GM04504 (cell line): ENCODE results near the gene ASCL2.
"Not testable (repeated sequence)": the region's sequence is repeated elsewhere in the genome, so short reads cannot be mapped to it uniquely, and the experiment has no call there.

Experiments
- DNase-seq: peaks from one replicate; pipeline ENCODE4 v3.0.0-alpha.2; 2012; ENCODE audit warnings: low read depth

The ASCL2 gene

DNA sequence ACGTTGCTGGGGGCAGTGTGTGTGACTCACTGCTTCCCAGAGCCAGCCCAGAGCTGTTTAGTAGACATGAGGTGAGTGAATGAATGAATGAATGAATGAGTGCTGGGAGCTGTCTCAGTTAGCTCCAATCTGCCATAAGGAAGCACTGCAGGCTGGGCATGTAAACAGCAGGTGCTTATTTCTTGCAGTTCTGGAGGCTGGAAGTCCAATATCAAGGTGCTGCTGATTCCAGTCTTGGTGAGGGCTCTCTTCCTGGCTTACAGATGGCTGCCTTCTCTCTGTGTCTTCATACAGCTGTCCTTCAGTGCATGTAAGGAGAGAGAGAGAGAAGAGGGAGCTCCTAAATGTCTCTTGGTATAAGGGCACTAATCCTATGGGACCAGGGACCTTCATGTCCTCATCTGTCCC is 27.2 kb upstream of the ASCL2 start:
- no peak for DNase-seq

DNA sequence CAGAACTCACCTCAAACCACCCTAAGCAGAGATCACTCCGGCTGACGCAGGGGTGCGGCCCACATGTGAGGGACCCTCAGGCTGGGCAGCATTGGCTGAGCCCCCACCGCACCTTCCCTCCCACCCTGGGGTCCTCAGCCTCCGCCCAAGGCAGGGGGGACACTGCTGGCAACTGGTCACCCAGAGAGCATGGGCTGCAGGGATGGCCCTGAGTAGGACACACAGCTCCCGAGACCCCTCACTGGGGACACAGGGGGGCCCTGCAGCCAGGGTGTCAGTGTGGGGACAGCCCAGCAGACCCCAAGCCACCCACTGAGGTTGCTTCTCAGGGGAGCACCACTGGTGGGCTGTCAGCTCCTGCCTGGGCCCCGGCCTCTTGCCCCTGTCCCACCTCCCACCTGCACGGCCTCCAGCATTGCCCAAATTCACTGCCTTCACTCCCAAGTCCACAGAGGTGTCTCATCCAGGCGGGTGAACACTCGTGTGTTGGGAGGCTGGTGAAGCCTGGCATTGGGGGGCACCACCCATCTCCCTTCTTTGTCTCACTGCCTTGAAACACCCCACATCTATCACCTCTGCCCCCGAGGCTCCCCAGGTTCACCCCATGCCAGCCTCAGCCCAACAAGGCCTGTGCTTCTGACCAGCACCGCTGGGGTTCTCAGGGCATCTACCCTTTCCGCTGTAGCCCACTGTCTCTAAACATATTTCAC is 26.7 kb upstream of the ASCL2 start:
- no peak for DNase-seq

DNA sequence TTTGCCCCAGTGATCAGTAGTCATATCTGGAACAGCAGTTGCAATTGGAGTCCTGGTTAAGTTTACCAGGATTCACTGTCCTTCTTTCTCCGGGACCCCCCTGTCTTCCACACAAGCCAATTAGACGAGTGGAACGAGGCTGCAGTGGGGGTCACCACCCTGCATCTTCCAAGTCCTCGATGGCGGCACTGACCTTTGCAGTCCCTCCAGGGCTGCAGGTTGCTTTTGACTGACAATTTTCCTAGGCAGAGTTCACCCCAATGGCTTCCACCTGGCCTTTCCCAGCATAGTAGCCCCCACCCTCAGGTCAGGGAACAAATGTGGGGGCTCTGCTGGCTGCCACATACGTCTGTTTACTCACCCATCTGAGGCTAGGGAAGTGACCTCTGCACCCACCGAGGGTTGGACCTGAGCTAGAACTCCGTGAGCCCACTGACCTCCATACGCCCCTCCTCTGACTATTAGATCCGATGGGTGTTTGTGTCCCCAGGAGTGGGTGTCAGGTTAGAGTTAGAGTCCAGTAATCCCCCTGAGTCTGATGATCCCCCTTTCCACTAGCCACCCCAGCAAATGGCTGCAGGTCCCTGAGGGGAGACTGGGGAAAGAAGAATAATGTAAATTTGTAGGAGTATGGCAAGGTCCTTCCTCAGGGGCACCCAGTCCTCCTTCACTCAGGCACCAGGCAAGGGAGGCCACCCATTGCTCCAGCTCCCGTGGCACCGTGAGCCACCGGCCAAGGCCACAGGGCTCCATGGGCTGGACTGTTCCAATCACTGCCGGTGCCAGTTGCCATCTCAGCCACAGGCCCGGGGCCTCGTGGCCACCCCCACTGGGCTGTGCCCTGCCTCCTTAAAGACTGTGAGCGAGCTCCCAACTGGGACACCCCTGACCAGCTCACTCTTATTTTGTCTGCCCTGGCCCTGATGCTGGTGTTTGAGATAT is 25.9 kb upstream of the ASCL2 start:
- no peak for DNase-seq

DNA sequence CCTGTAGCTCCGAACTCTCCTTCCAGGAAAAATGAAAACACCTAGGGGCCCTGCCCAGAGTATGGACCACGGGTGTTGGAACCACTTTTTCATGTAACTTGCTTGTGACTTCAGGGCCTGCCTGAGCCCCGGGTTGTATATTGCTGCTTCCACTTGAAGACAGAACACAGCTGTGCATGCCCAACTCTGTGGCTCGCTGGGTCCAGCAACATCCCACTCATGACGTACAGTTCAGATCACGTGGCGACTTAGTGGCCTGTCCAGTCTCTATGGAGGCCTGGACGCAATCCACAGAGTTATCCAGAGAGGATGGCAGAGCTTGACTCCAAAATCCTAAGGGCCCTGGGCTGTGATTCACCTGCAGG is 24.5 kb upstream of the ASCL2 start:
- DNase-seq: no peak

DNA sequence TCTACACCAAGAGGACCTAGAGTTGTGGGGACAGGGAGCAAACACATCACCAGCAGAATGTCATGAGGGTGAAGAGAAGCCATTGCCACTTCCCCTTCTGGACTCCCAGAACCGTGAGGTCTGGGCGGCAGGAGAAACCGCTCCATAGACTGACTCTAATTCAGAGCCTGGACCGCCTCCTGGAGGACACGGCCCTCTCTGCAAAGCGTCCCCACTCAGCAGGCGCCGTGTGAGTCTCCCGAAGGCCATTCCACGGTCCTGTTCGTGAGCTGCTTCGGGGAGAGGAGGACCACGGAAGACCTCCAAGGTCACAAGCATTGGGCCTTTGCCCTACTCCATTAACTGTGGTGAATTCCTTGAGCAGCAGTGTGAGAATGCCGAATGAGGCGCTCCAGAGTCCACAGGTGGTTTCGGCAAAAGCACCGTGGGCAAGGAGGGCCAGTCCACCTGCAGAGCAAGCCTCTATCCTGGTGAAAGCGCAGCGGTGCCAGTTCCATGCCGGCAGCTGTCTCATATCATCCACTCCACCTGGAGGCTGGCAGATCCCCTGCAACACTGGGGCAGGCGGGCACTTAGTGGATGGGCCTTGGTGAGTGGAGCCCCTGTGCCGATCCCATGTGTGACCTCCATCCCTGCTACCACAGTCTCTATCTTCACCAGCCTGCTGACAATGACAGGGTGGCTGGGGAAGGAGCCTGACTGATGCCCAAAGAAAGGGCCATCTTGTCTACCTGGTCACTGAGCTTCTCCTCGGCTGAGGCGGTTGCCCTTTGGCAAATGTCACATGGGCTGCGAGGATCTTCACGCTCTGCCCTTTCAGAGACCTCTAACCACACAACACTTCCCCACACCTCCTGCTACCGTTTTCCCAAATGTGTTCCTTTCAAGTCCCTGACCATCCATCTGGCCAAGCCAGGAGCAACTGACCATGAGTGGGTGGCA is 23.9 kb upstream of the ASCL2 start:
- no peak for DNase-seq

DNA sequence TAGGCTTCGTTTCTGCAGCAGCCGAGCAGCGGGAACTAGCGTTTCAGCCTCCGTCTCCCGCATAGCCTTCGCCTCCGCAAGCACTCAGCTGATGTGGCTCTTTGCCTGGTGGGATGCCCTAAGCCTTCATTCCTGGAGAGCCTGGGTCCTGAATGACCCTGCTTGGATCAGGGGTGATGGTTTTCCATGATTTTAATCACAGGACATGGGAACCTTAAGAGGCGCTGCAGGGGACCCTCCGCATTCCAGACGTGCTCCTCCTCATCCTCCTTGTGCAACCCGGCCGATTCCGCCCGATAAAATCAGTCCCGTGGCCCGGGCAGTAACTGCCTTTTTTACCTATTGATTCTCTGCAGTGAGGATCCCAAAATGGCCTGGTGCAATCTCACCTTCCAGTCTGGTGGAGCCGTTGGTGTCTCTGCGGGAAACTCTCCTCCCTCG is 23.2 kb upstream of the ASCL2 start:
- DNase-seq: no peak

DNA sequence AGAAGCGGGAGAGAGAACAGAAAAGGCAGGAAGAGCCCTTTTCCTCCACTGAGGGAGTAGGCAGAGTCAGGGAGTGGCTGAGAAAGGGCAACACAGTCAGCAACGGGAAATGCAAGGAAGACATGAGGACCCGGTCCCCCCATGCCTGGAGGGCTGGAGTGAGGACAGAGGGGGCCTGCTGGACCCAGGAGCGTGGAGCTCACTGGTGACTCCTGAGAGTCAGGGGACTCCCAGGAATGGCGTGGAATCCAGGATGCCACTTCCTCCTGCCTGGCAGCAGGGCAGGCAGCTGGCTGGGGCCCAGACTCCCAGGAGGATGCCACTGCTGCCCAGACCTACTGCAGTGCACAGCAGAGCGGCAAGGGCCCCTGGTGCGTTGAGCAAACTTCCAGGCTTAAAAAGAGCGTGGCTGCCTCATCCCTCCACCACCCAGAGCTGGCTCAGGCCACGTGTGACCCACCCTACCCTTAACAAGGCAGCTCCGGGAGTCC is 20.0 kb upstream of the ASCL2 start:
- no peak for DNase-seq

DNA sequence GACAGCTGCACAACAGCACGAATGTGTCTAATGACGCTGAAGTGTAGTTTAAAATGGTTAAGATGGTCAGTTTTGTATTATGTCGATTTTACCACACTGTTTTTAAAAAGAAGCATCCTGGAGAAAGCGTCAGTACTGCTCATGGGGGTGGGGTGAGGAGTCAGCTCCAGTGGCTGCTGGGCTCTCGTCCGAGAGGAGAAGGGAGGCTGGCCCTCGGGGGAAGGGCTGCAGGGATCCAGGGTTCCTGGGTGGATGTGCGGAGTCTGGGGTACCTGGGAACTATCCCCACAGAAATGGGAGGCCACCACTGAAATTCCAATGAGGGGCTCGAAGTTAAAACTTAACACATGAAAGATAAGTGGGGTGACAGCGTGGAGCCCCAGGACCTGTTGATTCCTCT is 19.5 kb upstream of the ASCL2 start:
- no peak for DNase-seq

DNA sequence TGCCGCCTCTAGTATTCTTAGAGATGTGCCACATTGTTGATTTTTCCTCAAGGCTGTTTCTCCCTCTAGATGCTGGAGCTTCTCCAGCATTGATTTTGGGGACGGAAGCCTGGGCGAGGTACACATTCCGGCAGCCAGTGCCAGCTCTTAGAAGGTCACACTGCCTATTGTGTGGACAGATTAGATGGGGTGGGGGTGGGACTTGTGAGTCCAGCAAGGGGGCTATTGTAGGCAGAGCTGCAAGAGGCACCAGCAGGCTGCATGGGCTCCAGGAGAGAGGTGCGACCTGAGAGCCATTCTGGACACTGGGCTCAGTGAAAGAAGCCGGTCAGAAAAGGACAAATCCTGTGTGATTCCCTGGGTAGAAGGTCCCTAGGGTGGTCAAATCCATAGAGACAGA is 19.0 kb upstream of the ASCL2 start:
- DNase-seq: no peak

DNA sequence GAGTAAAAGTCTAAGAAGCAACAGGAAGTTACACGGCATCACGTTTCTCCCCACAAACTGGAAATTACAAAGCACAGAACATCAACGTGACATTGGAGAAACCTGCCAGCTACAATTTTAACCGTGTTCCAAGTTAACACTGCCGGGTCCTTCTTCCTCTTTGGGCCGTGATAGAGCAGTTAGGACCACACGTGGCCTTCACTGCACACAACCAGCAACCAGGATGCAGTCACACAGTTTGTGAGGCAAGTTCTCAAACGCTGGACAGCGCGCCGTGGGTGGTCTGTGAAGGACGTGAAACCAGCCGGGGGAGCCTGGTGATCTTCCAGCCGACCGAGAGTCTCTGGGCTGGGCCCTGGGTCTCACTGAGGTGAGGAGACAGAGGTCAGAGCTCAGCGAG is 16.7 kb upstream of the ASCL2 start:
- no peak for DNase-seq

DNA sequence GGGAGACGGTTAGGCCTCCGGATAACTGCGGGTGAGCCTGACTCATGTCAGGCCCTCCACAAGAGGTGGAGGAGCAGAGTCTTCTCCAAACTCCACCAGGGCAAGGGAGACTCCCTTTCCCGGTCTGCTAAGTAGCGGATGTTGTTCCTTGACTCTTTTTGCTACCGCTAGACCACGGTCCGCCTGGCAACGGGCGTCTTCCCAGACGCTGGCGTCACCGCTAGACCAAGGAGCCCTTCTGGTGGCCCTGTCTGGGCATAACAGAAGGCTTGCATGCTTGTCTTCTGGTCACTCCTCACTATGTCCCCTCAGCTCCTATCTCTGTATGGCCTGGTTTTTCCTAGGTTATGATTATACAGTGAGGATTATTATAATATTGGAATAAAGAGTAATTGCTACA is 16.0 kb upstream of the ASCL2 start:
- DNase-seq: not testable (repeated sequence)

DNA sequence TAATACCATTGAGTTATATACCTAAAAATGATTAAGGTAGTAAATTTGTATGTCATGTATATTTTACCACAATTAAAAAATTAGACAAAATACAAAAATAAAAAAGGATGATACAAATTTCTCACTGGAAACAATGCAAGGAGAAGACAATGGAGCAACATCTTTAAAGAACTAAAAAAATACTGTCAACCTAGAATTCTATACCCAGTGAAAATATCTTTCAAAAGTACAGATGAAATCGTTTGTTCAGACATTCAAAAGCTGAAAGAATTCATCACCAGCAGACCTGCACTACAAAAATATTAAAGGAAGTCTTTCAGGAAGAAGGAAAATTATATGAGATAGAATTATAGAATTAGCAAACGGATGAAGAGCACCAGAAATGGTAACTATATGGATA is 9.8 kb upstream of the ASCL2 start:
- no peak for DNase-seq

DNA sequence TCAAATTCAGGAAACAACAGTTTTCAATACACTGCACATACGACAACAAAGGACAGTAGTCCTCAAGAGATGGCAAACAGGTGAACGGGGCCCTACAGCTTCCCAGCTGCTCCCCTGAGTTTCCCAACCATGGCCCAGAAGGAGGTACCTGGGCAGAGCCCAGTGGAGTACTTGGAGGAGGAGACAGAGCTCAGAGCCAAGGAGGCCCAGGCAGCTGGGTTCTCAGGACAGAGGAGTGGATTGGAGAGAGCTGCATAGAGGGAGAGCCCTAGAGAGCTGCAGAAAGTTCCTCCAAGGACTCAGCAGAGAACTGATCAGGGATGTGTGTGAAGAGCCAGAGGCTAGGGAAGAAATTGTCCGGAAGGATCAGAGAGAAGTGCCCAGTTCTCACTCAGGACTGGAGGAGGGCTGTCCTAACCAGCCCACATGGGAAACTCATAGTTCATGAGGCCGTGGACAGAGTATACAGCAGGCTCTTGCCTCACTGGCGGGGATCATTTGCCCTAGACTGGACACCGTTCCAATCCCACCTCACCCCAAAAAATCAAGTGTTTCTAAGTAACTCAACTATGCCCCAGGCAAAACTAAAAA is 7.6 kb upstream of the ASCL2 start:
- DNase-seq: no peak

DNA sequence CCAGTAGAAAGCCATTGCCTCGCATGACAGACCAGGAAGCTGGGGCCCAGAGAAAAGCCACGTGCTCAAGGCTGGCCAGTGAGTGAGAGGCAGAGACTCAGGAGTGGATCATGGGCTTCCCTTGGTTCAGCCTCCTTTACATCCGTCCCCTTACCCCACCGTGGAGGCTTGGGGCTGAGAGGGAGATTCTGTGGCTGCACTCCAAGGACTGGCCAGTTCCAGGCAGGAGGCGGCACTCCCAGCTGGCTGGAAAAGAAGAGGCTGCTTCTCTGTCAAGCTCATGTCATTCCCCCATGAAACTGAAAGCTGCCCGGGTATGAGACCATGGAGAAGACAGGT is 6.6 kb upstream of the ASCL2 start:
- no peak for DNase-seq

DNA sequence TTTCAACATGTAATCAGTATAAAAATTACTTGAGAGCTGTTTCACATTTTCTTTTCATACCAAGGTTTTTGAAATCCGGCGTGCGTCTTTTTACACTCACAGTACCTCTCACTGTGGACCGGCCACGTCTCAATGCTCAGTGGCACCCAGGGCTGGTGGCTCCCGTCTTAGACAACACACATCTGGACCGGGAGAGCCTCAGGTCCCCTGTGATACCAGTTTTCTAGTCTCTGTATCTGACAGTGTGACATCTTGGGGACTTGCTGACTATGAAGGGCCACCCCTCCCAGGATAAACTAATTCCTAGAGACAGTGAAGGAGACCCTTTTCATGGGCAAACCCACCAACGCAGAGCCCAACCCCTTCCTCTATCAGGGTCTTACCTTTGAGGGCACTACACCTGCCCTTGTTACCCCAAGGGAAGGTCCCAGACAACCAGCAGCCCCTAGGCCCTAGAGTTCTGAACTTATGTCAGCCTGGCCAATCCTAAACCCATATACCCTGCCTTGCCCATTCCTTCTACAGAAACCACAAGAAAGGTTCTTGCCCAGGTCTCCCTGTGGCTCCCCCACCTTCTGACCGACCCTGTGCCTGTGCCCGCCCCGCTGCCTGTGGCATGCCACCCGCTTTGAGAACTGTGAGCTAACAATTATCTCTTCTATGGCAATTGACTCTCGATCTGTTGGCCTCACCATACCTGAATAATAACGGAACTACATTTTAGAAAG is 6.1 kb upstream of the ASCL2 start:
- DNase-seq: no peak

DNA sequence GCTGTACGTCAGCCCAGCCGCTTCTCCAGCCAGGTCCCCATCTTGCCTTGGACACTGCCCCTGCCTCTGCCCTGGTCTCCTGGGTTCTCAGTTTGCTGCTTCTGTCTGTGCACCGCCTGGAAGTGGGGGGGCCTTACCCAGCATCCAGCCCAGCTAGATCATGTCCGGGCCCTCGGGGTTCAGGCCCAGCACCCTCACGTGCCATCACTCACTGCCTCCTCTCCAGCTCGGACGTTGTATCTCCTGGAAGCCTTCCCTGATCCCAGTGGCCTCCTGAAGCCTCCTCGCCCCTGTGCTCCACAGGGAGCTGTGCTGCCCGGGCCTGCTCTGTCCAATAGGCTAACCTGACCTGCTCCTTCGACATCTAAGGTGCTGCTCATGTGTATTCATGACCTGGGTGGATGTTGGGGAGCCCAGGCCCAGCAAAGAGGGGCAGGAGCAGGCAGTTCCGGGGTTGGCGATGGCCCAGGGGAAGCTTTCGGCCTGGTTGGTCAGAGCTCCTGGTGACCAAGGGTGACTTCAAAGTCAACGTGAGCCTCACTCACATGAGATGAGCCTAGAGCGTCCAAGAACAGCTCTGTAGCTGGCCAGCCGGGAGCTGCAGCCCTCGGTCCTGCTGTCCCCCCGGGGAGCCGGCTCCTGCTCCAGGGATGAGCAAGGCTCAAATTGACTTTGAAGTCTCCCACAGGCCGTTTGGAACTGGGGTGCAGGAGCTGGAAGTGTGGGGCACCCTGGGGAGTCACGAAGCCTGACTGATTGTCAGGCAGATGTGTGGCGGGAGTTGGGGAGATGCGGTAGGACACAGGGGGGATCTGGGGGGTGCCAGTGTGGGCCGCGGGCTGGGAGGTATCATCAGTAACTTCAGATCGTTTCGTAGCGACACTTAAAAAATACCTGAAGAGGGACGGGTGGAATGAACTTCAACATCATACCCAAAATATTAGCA is 5.2 kb upstream of the ASCL2 start:
- DNase-seq: no peak

DNA sequence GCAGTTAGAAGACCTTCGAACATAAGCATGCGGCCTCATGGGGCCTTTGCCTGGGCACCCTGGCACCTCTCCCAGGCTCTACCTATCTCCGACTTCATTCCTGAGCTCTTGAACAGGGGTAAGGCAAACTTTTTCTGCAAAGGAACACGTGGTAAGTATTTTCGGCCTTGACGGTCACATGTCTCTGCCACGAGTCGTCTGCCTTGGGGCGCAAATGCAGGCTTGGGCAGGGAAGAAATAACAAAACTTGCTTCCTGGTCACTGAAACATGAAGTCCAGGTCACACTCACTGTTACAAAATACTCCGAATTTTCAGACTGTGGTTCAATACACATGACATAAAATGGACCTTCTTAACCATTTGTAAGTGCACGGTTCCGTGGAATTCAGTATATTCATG is 3.4 kb upstream of the ASCL2 start:
- no peak for DNase-seq

DNA sequence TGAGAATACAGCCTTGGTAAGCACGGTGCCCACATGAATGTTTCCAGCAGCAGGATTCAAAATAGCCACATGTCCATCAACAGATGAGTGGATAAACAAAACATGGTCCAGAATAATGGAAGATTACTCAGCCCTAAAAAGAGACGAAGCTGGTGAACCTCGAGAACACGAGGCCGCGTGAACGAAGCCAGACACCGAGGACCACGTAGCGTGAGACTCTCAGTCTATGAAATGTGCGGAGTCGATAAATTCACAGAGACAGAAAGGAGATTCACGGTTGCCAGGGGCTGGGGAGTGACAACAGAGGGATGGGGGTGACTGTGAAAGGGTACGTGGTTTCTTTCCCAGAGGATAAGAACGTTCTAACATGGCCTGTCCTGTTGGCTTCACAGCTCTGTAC is 2.9 kb upstream of the ASCL2 start:
- DNase-seq: no peak

DNA sequence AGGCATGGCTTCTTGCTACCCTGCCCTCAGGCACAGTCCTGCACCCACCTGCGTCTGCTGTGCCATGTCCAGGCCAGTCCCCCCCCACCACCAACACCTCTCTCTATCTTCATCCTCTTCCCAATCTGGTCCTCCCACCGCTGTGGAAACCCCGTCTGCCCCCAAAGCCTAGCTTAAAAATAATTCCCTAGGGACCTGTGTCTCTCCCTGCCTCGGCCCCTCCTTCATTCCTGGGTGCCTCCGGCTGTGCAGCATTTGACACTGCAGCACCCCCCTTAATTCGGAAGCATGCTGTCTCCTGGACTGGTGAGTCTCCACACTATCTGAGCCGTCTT is 2.5 kb upstream of the ASCL2 start:
- no peak for DNase-seq

DNA sequence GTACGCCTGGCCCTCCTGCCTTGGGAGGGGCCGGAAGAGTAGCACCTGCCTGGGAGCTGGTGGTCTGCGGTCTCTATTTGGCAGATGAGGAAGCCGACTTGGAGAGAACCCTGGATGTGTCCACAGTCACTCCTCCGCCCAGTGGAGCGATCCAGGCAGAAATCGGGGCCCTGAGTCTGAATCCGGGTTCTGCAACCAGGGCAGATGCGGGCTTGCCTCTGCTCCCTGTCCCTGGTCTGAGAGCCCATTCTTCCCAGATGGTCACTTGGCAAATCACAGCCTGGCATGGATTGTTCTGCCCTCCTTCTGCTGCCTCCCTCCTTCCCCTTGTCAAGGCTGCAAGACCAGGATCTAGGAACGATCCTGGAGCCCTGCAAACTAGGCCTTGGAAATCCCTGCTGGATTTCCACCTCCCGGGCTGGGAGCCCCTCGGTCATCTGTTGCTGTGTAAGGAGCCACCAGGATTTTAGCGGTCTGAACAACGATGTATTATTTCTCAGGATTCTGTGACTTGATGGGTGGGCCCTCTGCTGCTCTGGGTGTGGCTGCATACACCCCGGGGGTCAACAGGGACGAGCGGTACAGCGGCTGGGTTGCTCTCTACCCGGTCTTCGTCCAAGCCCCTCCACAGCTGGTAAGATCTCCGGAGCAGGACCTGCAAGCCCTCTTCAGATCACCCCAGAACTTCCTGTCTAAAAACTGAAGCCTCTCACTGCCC is 2.0 kb upstream of the ASCL2 start:
- no peak for DNase-seq
